Endothelial cell (in vitro differentiated cells): Measurements from ENCODE around the gene SPTB. TPM values are rescaled to one million over a fixed set of nuclear protein-coding genes. Genes with fewer than 3 reads are reported as not detected.
A peak's percentile ranks its signal among the peaks of the same experiment; 100 is the strongest.

Source experiments
- DNase-seq: peaks from one replicate; pipeline ENCODE4 v3.0.0; 2021; ENCODE audit warnings: low spot score
- H3K27ac Mint-ChIP-seq: one replicate; pipeline ENCODE4 v1.8.0; 2021; ENCODE audit warnings: mixed read lengths, inconsistent platforms; ENCODE audit not compliant: unreplicated experiment
- H3K27me3 Mint-ChIP-seq: one replicate; pipeline ENCODE4 v1.8.0; 2021; ENCODE audit warnings: mild to moderate bottlenecking, moderate library complexity, mixed read lengths, inconsistent platforms; ENCODE audit not compliant: unreplicated experiment
- H3K36me3 Mint-ChIP-seq: one replicate; pipeline ENCODE4 v1.8.0; 2021; ENCODE audit warnings: mild to moderate bottlenecking, low read depth, mixed read lengths, inconsistent platforms; ENCODE audit not compliant: unreplicated experiment
- H3K4me1 Mint-ChIP-seq: one replicate; pipeline ENCODE4 v1.8.0; 2021; ENCODE audit warnings: mild to moderate bottlenecking, mixed read lengths, inconsistent platforms; ENCODE audit not compliant: unreplicated experiment
- H3K4me3 Mint-ChIP-seq: one replicate; pipeline ENCODE4 v1.8.0; 2021; ENCODE audit warnings: mild to moderate bottlenecking, mixed read lengths, inconsistent platforms; ENCODE audit not compliant: unreplicated experiment
- H3K9me3 Mint-ChIP-seq: one replicate; pipeline ENCODE4 v1.8.0; 2021; ENCODE audit warnings: mixed read lengths, inconsistent platforms; ENCODE audit not compliant: unreplicated experiment
- total RNA-seq: library from RNA; stranded (reverse); fragmentation: NEBNext Ultra II Directional; extraction: Animal tissue kit (Norgen Biotek cat#: 25700); gene quantifications from one replicate; pipeline ENCODE4 v1.2.1, GENCODE V29; 2021; ENCODE audit not compliant: unreplicated experiment
- TF ChIP-seq, protein P1 (sequence below): fragments of 200-600 bp; sonication (generic); IDR thresholded peaks from one replicate; pipeline ENCODE4 v1.5.0; 2021; ENCODE audit warnings: antibody characterized with exemption; ENCODE audit not compliant: unreplicated experiment

SPTB gene
- total RNA-seq, 1 donor from 2014 or later, result 0.08 TPM

DNA sequence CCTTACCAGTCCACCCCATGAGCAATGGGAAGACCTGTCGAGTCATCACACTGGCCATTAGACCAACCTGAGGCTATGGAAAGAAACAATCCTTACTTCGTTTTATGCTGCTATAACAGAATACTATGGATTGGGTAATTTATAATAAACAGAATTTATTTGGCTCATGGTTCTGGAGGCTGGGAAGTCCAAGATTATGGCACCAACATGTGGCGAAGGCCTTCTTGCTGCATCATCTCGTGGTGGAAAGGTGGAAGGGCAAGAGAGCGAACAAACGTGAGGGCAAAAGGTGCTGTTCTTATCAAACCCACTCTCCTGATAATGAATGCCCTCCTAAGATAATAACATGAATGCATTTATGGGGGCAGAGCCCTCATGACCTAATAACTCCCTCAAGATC lies 9.6 kb upstream of the SPTB start:
- Mint-ChIP-seq H3K4me1 (no peaks in the 10 kb centered on the region), H3K27ac (no peak overlapping the region), H3K4me3 (no peak overlapping the region), H3K27me3 (no peaks in the 10 kb centered on the region), H3K36me3 (no peaks in the 10 kb centered on the region), H3K9me3 (no peaks in the 10 kb centered on the region)
- TF ChIP-seq, protein P1, sequence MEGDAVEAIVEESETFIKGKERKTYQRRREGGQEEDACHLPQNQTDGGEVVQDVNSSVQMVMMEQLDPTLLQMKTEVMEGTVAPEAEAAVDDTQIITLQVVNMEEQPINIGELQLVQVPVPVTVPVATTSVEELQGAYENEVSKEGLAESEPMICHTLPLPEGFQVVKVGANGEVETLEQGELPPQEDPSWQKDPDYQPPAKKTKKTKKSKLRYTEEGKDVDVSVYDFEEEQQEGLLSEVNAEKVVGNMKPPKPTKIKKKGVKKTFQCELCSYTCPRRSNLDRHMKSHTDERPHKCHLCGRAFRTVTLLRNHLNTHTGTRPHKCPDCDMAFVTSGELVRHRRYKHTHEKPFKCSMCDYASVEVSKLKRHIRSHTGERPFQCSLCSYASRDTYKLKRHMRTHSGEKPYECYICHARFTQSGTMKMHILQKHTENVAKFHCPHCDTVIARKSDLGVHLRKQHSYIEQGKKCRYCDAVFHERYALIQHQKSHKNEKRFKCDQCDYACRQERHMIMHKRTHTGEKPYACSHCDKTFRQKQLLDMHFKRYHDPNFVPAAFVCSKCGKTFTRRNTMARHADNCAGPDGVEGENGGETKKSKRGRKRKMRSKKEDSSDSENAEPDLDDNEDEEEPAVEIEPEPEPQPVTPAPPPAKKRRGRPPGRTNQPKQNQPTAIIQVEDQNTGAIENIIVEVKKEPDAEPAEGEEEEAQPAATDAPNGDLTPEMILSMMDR, result no peak
- no peak for DNase-seq

DNA sequence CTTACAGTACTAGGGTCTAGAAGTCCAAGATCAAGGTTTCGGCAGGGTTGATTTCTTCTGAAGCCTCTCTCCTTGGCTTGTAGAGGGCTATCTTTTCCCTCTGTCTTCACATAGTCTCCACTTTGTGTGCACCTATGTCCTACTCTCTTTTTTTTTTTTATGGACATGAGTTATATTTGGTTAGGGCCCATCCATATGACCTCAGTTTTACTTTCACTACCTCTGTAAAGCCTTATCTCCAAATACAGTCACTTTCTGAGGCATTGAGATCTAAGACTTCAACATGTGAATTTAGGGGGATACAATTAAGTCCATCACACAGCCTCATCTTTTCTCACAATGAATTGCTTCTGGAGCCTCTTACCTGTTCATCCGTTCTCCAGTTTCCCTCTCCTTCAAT lies 5.9 kb upstream of the SPTB start:
- TF ChIP-seq, protein P1, result no peak
- H3K9me3 Mint-ChIP-seq, result no peaks in the 10 kb centered on the region
- no peaks in the 10 kb centered on the region for H3K36me3 Mint-ChIP-seq
- peaks cover 7% of the 10 kb centered on the region for H3K27me3 Mint-ChIP-seq
- DNase-seq, result no peak
- H3K4me3 Mint-ChIP-seq, result no peak overlapping the region
- H3K4me1 Mint-ChIP-seq, result no peaks in the 10 kb centered on the region
- H3K27ac Mint-ChIP-seq, result no peak overlapping the region

DNA sequence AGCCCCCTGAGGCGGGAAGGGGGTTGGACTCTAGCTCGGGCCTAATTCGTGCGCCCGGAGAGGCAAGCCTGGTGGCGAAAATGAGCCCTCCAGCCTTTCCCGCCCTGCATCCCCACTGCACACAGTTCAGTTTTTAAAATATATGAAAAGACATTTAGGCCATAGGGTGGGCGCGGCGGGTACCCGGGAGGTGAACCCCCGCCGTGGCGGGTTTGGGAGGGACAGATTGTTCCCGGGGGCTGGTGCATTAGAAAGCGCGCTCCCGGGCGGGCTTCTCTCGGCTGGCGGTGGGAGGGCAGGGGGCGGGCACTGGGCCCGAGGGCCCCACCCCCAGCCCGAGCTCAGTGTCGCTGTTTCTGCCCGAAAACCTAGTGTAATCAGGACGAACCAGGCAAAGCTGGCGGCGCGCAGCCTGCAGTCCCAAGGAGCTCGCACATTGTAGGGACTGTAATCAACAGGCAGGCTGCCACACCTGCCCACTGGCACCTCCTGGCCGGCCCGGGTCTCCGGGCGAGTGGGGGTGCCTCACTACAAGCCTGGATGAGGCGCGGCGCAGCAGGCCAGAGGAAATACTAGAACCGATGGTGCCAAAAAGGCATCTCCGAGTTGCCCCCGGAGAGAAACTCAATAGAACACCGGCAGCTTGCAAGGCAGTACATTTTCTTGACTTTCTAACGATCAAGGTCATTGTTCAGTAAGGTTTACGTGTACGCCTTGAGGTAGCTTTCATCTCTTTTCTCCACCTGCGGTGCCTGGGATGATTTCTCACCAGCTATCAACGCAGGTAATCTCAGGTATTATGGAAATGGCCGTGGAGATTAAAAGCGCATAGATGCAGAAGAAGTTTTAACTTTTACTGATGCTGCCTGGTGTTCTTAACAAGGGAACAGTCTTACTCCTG lies 764 bp upstream of the SPTB start:
- Mint-ChIP-seq H3K27ac (no peak overlapping the region), H3K4me1 (peaks cover 2% of the 10 kb centered on the region), H3K4me3 (peak overlapping the region; percentile 73), H3K27me3 (peaks cover 12% of the 10 kb centered on the region), H3K36me3 (no peaks in the 10 kb centered on the region), H3K9me3 (no peaks in the 10 kb centered on the region)
- peak; percentile 55 for DNase-seq
- TF ChIP-seq, protein P1, result no peak

DNA sequence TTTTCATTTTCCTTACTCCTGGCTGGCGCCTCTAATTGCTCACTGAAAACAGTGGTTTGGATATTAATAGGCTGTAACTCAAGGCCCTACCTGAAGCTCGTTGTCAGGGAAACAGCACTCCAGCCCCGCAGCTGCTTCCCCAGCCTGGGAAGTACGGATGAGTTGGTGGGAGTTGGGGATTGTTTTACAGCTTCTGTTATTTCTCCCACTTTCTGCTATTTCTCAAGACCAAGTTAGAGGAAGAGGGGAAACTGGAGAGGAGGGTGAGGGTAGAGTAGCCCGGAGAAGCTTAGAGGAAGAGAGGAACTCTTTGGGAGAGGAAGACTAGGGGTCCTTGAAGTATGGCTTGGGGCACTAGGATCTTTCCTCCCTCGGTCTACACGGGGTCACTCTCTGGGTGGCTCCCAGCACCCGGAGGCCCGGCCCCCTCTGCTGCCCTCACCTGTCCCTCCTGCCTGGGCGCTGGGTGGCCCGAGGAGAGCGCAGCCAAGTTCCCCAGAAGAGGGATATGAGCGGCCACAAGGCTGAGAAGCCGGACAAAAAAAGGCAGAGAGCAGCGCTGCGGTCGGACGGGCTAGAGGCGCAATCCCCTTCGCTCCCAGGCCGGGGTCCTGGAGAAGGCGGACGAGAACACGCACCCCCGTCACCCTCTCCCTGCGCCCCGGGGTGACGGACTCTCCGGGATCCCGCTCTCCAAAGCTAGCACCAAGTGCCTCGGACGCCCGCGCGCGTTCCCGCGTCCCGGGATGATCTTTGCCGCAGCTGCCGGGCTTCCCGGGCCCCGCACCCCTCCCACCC lies 671 bp downstream of the SPTB start:
- Mint-ChIP-seq H3K4me1 (peaks cover 2% of the 10 kb centered on the region), H3K27ac (no peak overlapping the region), H3K27me3 (peaks cover 12% of the 10 kb centered on the region), H3K4me3 (peak overlapping the region; percentile 38), H3K36me3 (no peaks in the 10 kb centered on the region), H3K9me3 (no peaks in the 10 kb centered on the region)
- peak; percentile 31 for DNase-seq
- TF ChIP-seq, protein P1, result no peak
